HG03342 (cell line): Measurements from ENCODE around the gene LIN52.

Experiments used
- ATAC-seq: cut with Tn5 transposase; IDR thresholded peaks from one replicate; pipeline ENCODE4 v1.9.1; 2021; ENCODE audit warnings: mild to moderate bottlenecking, moderate library complexity; ENCODE audit not compliant: unreplicated experiment

LIN52 gene

GRCh38 chr14:74179856-74180255 is 95.1 kb downstream of the LIN52 start:
- ATAC-seq, result no peak

DNA sequence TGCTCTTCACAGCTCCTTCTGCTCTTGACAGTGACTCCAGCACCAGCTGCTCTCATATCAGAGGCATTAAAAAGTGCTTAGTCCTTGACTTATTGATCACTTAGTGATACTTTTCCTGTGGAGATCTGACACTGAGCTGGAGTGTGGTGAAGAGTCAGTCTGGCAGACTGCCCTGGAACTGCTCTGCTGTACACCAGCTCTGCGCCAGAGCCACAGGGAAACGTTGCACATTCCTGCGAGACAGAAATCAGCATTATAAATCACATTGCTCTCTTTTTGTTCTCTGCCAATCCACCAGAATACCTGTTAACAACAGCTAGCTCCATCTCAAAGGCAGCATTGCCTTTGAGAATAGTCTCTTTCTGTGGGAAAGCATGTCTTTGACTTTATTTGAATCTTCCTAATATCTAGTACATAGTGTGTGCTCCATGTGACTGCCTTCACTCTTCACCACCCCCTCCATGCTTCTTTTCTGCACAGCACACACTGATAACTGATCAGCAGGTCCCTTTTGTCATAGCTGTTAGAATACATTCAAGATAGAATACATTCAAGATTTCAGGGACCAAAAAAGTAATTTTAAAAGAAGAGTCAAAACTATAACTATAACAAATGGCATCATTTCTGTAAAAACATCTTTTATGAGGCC is 106.3 kb downstream of the LIN52 start:
- no peak for ATAC-seq

DNA sequence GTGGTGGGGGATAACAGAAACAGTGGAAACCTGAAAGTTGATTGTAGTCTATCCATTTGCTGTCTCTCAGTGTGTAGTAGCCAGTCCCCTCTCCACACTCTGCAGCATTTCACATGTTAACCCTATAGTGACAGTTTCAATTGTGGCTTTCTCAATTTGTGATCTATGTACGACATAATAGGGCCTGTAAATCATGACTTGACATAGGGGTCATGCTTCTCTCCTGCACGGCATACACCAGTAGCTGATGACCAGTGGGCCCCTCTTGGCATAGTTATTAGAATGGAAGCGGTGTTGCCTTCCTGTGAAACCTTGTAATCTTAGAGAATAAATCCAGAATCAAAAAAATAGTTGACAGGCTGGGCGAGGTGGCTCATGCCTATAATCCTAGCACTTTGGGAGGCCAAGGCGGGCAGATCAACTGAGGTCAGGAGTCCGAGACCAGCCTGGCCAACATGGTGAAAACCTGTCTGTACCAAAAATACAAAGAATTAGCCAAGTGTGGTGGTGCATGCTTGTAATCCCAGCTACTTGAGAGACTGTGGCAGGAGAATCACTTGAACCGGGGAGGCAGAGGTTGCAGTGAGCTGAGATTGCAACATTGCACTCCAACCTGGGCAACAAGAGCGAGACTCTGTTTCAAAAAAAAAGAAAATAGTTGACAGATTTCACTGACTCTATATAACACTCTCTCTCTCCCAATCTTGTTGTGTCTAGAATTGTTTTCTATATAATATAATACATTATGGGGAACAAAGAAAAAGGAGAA is 109.9 kb downstream of the LIN52 start:
- no peak for ATAC-seq

- no peak for ATAC-seq
Observed at GRCh38 chr14:74195623-74196022, 110.9 kb downstream of the LIN52 start.

- ATAC-seq, result no peak
Observed at GRCh38 chr14:74198441-74199234, 113.9 kb downstream of the LIN52 start.

- ATAC-seq, result no peak
Observed at GRCh38 chr14:74202113-74202512, 117.4 kb downstream of the LIN52 start.

DNA sequence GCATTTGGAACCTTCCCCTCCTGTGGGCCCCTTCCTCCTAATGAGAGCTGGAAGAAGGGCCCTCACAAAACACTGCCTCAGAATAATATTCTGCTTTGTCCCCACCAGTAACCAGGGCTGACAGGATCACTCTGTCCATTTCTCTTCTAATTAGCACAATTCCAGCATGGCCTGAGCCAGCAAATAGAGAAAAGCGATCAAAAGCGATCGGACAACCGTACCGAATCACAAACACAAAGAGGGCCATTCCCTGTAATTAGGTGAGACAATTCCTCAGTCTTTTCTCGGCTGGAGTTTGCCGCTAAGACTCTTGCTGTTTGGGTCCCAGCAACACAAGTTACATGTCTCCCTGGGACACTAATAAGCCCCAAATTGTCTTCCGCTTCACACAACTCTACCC is 118.9 kb downstream of the LIN52 start:
- no peak for ATAC-seq

GRCh38 chr14:74204491-74204890 is 119.7 kb downstream of the LIN52 start:
- ATAC-seq, result no peak

DNA sequence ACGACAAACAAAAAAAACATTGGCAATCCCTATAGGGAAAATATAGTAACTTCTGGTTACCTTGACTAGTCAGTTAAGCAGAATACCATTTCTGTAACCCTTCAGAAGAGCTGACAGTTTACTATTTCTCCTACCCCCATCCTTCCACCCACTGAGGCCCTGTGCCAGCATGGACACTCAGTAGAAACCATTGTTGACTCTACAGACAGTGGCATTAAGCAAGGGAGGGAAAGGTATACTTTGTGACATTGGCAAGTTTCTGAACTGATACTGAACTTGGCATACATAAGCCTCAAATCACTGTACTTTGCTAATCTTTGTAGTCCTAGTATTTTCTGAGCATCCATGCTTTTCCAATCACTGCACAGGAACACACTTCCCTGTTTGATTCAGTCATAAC is 121.1 kb downstream of the LIN52 start:
- no peak for ATAC-seq

DNA sequence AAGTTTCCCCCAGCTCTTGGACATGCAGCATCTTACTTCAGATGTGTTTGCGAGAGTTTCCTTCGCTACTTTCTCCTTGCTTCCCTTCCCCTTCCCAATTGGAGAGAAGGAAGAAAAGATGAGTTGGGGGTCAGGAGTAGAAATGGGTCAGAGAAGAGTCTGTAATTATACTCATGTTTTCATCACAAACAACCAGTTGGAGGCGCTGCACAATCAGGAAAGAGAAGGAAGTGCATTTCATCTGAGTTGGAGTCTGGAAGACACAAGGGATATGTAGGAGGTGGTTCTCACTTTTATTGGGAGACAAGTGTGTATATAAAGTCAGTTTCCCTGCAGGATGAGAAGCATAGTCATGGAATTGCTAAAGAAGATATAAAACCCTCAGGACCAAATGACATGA is 123.2 kb downstream of the LIN52 start:
- no peak for ATAC-seq

DNA sequence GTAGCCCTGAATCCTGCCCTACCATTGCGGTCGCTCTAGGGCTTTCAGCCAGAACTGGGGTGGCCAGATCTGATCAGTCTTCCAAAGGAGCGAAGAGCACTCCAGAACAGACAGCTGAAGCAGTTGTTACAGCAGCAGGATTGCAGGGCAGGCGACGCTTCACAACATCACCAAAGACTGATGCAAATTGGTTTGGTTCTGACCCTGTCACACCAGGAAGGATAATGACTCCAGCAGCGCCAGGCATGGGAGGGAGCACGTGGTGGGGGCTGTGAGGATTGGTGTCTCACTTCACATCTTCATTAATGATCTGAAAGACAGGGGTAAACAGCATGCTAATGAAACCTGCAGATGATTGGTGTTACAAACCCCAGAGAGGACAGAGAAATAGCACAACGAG is 123.9 kb downstream of the LIN52 start:
- no peak for ATAC-seq

GRCh38 chr14:74211945-74212580 is 127.3 kb downstream of the LIN52 start:
- no peak for ATAC-seq

GRCh38 chr14:74213907-74214803 is 129.4 kb downstream of the LIN52 start:
- no peak for ATAC-seq

DNA sequence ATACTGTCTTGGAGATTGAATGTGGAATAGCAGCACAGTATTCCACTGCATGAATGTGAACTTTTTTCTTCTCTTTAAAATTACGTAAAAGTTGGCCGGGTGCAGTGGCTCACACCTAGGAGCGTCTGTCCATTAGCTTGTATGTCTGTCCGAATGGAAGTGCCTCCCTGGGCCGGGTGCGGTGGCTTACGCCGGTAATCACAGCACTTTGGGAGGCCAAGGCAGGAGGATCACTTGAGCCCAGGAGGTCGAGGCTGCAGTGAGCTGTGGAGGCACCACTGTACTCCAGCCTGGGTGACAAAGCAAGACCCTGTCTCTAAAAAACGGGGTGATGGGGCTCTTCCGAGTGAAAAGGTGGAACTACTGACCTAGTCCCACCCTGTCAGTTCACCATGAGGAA is 131.9 kb downstream of the LIN52 start:
- no peak for ATAC-seq

- peak; percentile 57 for ATAC-seq
Observed at GRCh38 chr14:74217672-74218448, 133.1 kb downstream of the LIN52 start.

DNA sequence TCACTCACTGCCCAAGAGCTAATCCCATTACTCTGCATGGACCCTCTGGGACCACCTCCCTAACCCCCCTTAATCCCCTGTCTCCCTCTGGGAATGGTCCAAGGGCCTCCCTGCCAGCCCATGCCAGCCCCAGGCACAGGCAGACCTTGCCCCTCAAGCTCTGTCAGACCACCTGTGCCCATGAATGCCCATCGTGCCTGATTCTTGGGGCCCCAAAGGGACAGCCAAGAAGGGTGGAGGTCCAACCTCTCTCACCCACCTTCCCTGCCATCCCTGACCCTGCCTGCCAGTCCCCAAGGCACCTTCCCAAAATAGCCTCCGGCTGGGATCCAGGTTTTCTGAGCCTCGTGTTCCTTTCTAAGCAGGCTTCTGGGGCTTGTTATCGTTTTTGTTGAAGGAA is 133.7 kb downstream of the LIN52 start:
- ATAC-seq, result no peak

- no peak for ATAC-seq
Observed at GRCh38 chr14:74219277-74220205, 134.8 kb downstream of the LIN52 start.

GRCh38 chr14:74220991-74221390 is 136.2 kb downstream of the LIN52 start:
- no peak for ATAC-seq
